ENCODE measurements around the gene PTGIS. TPM values are rescaled to one million over a fixed set of nuclear protein-coding genes. Genes with fewer than 3 reads are reported as not detected.

PTGIS gene
- total RNA-seq, 3 donors from 2014 or later: 38.7 to 41.7 (median 41.0) TPM

- TF ChIP-seq POLR2AphosphoS5 (IDR thresholded peaks at IDR 0.05) (no peak), POLR2A (IDR thresholded peaks at IDR 0.05) (no peak), CTCF (IDR thresholded peaks at IDR 0.05) (no peak)
- H3K36me3 ChIP-seq: no peaks in the 10 kb centered on the region
- H3K9me3 ChIP-seq: no peaks in the 10 kb centered on the region
- H3K4me1 ChIP-seq: no peaks in the 10 kb centered on the region
- DNase-seq (ENCODE audit: low spot score in 2 of 2): no peak
- H3K27ac ChIP-seq: no peak overlapping the region
- H3K4me3 ChIP-seq: no peak overlapping the region
- intact Hi-C loops (cut with DNase I; ENCODE audit: low total_unique reads): loop anchor here (10.0 kb wide), 1 partner anchor 61 kb away; no protein-coding TSS in a partner anchor
- no peaks in the 10 kb centered on the region for H3K27me3 ChIP-seq
Measured at GRCh38 chr20:49543858-49544437, 24.0 kb downstream of the PTGIS start.

GRCh38 chr20:49543071-49543857 is 24.7 kb downstream of the PTGIS start:
- no peaks in the 10 kb centered on the region for H3K9me3 ChIP-seq
- no peaks in the 10 kb centered on the region for H3K27me3 ChIP-seq
- DNase-seq (ENCODE audit: low spot score in 2 of 2): no peak
- no peaks in the 10 kb centered on the region for H3K36me3 ChIP-seq
- no peak overlapping the region for H3K4me3 ChIP-seq
- intact Hi-C loops (cut with DNase I; ENCODE audit: low total_unique reads): loop anchor here (10.0 kb wide), 1 partner anchor 62 kb away; no protein-coding TSS in a partner anchor
- no peaks in the 10 kb centered on the region for H3K4me1 ChIP-seq
- TF ChIP-seq POLR2A (IDR thresholded peaks at IDR 0.05): no peak
- TF ChIP-seq CTCF (IDR thresholded peaks at IDR 0.05): no peak
- no peak for TF ChIP-seq POLR2AphosphoS5 (IDR thresholded peaks at IDR 0.05)
- no peak overlapping the region for H3K27ac ChIP-seq

- H3K9me3 ChIP-seq: no peaks in the 10 kb centered on the region
- no peak overlapping the region for H3K27ac ChIP-seq
- TF ChIP-seq POLR2A (IDR thresholded peaks at IDR 0.05) (no peak), CTCF (IDR thresholded peaks at IDR 0.05) (no peak), POLR2AphosphoS5 (IDR thresholded peaks at IDR 0.05) (no peak)
- no peak for DNase-seq (ENCODE audit: low spot score in 2 of 2)
- H3K36me3 ChIP-seq: no peaks in the 10 kb centered on the region
- intact Hi-C loops (cut with DNase I; ENCODE audit: low total_unique reads): loop anchor here (10.0 kb wide), 1 partner anchor 62 kb away; no protein-coding TSS in a partner anchor
- H3K27me3 ChIP-seq: no peaks in the 10 kb centered on the region
- no peaks in the 10 kb centered on the region for H3K4me1 ChIP-seq
- no peak overlapping the region for H3K4me3 ChIP-seq
Measured at GRCh38 chr20:49542514-49542991, 25.4 kb downstream of the PTGIS start.

GRCh38 chr20:49541733-49542513 is 26.0 kb downstream of the PTGIS start:
- no peaks in the 10 kb centered on the region for H3K36me3 ChIP-seq
- TF ChIP-seq POLR2A (IDR thresholded peaks at IDR 0.05) (no peak), CTCF (IDR thresholded peaks at IDR 0.05) (peak; percentile 89 to 97 (median 94))

More at GRCh38 chr20:49541733-49542513, 26.0 kb downstream of the PTGIS start:
- Histone ChIP-seq H3K27ac (no peak overlapping the region), H3K4me3 (no peak overlapping the region), H3K4me1 (no peaks in the 10 kb centered on the region), H3K9me3 (no peaks in the 10 kb centered on the region), H3K27me3 (no peaks in the 10 kb centered on the region)
- DNase-seq (ENCODE audit: low spot score in 2 of 2): peak; percentile 45 to 72
- intact Hi-C loops (cut with DNase I; ENCODE audit: low total_unique reads): loop anchor here (10.0 kb wide), 1 partner anchor 63 kb away; no protein-coding TSS in a partner anchor
